ENCODE data around the gene OR2T34.
"Not testable (repeated sequence)": the region's sequence is repeated elsewhere in the genome, so short reads cannot be mapped to it uniquely, and the experiment has no call there.

OR2T34 gene

GRCh38 chr1:248576260-248576980 lies 1.9 kb upstream of the OR2T34 start (continued):
- TF ChIP-seq, protein P1, sequence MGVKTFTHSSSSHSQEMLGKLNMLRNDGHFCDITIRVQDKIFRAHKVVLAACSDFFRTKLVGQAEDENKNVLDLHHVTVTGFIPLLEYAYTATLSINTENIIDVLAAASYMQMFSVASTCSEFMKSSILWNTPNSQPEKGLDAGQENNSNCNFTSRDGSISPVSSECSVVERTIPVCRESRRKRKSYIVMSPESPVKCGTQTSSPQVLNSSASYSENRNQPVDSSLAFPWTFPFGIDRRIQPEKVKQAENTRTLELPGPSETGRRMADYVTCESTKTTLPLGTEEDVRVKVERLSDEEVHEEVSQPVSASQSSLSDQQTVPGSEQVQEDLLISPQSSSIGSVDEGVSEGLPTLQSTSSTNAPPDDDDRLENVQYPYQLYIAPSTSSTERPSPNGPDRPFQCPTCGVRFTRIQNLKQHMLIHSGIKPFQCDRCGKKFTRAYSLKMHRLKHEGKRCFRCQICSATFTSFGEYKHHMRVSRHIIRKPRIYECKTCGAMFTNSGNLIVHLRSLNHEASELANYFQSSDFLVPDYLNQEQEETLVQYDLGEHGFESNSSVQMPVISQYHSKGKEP (tag by site-specific recombination; IDR thresholded peaks at IDR 0.05) = no peak
- TF ChIP-seq ZNF704 (tag by site-specific recombination; IDR thresholded peaks at IDR 0.05) = no peak
- no peak for TF ChIP-seq KLF7 (tag by site-specific recombination; IDR thresholded peaks at IDR 0.05; ENCODE audit: borderline replicate concordance)
- TF ChIP-seq ZNF426 (tag by site-specific recombination; IDR thresholded peaks at IDR 0.05) = no peak
- no peak for TF ChIP-seq ZNF24 (tag by site-specific recombination; IDR thresholded peaks at IDR 0.05)
- no peak for TF ChIP-seq KLF16 (tag by site-specific recombination; IDR thresholded peaks at IDR 0.05)
- no peak for TF ChIP-seq GLIS2 (tag by site-specific recombination; IDR thresholded peaks at IDR 0.05)
- no peak for TF ChIP-seq ZNF302 (tag by site-specific recombination; IDR thresholded peaks at IDR 0.05; ENCODE audit: low read depth)
- TF ChIP-seq ZNF221 (tag by site-specific recombination; IDR thresholded peaks at IDR 0.05; ENCODE audit: borderline replicate concordance) = no peak
- no peak for TF ChIP-seq ZNF311 (tag by site-specific recombination; IDR thresholded peaks at IDR 0.05; ENCODE audit: borderline replicate concordance)

GRCh38 chr1:248573856-248574255 lies 701 bp downstream of the OR2T34 start:
- H3K4me1 ChIP-seq (ENCODE audit: control insufficient read depth, insufficient read depth, low read length); H3K27ac ChIP-seq (ENCODE audit: extremely low read depth, low read depth, low read length); H3K9me3 ChIP-seq (ENCODE audit: control insufficient read depth, insufficient read depth, low read depth, low read length); POLR2A ChIA-PET; H3K4me3 ChIP-seq (ENCODE audit: low read depth, low read length); H3K36me3 ChIP-seq (ENCODE audit: control insufficient read depth in 2 of 2, insufficient read depth in 1 of 2, low read length in 2 of 2); CTCF ChIA-PET: not testable (repeated sequence)

DNA sequence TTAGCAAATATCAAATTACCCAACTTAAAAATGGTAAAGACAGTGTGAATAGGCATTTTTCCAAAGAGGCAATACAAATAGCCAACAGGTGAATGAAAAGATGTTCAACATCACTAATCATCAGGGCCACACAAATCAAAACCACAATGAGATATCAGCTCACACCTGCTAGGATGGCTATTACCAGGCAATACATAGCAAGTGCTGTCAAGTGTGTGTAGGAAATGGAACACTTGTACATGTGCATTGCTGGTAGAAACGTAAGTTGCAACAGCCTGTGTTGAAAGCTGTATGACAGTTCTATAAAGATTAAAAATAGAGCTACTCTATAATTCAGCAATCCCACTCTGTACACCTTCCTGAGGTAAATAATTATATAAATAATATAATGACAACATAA lies 2.5 kb downstream of the OR2T34 start:
- H3K36me3 ChIP-seq (ENCODE audit: control insufficient read depth in 2 of 2, insufficient read depth in 1 of 2, low read length in 2 of 2); CTCF ChIA-PET; H3K9me3 ChIP-seq (ENCODE audit: control insufficient read depth, insufficient read depth, low read depth, low read length); H3K4me1 ChIP-seq (ENCODE audit: control insufficient read depth, insufficient read depth, low read length); POLR2A ChIA-PET; H3K4me3 ChIP-seq (ENCODE audit: low read depth, low read length); H3K27ac ChIP-seq (ENCODE audit: extremely low read depth, low read depth, low read length): not testable (repeated sequence)

DNA sequence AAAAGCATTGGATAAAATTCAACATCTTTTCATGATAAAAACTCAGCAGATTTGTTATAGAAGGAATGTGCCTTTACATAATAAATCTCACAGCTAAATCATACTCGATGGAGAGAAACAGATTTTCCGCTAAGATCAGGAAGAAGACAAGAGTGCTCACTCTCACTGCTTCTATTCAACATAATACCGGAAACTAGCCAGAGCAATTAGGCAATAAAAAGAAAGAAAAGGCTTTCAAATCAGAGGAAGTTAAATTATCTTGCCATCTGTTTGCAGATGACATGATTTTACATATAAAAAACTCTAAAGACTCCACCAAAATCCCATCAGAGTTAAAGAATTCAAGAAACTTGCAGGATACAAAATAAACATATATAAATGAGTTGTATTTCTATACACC lies 3.7 kb downstream of the OR2T34 start:
- H3K36me3 ChIP-seq (ENCODE audit: control insufficient read depth in 2 of 2, insufficient read depth in 1 of 2, low read length in 2 of 2); CTCF ChIA-PET; POLR2A ChIA-PET; H3K4me1 ChIP-seq (ENCODE audit: control insufficient read depth, insufficient read depth, low read length); H3K27ac ChIP-seq (ENCODE audit: extremely low read depth, low read depth, low read length); H3K4me3 ChIP-seq (ENCODE audit: low read depth, low read length); H3K9me3 ChIP-seq (ENCODE audit: control insufficient read depth, insufficient read depth, low read depth, low read length): not testable (repeated sequence)

GRCh38 chr1:248569049-248569448 lies 5.5 kb downstream of the OR2T34 start:
- POLR2A ChIA-PET; H3K9me3 ChIP-seq (ENCODE audit: control insufficient read depth, insufficient read depth, low read depth, low read length); H3K4me1 ChIP-seq (ENCODE audit: control insufficient read depth, insufficient read depth, low read length); CTCF ChIA-PET; H3K4me3 ChIP-seq (ENCODE audit: low read depth, low read length); H3K27ac ChIP-seq (ENCODE audit: extremely low read depth, low read depth, low read length); H3K36me3 ChIP-seq (ENCODE audit: control insufficient read depth in 2 of 2, insufficient read depth in 1 of 2, low read length in 2 of 2): not testable (repeated sequence)

DNA sequence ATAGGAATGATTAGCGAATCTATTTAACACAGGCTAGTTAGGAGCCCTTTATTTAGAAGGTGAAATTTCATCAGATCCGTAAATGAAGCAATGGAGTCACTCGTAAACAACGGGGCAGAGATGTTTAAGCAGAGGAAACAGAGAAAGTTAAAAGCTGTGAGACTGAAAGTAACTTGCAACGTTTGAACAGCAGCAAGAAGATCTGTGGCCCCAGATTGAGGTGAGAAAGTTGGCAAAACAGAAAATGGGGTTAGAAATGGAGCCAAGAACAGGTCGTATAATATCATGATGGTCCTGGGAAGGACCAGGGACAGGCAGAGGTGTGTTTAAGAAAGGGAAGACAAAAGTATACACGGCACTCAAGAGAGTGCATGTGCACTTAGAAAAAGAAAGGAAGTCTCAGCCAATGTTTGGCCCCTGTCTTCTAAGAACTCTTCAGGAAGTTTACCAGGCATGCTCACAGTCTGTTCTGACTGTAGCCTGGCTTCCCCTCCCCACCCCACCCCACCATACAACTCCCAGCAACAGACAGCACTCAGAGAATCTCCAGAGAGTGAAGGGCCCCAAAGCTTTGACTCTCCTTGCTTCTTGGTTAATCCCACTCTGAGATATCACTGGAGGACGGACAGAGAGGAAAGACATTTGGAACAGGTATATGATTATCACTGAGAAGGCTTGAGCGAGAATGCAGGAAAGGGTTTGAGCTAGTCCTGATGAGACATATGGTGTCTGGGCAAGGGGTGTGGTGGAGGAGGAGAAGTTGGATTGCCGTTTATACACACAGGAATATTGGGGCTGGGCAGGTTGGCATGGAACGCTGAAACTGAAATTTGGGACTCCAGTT lies 8.8 kb downstream of the OR2T34 start:
- H3K4me1 ChIP-seq (ENCODE audit: control insufficient read depth, insufficient read depth, low read length); H3K27ac ChIP-seq (ENCODE audit: extremely low read depth, low read depth, low read length); H3K36me3 ChIP-seq (ENCODE audit: control insufficient read depth in 2 of 2, insufficient read depth in 1 of 2, low read length in 2 of 2); POLR2A ChIA-PET; H3K9me3 ChIP-seq (ENCODE audit: control insufficient read depth, insufficient read depth, low read depth, low read length); CTCF ChIA-PET; H3K4me3 ChIP-seq (ENCODE audit: low read depth, low read length): not testable (repeated sequence)

DNA sequence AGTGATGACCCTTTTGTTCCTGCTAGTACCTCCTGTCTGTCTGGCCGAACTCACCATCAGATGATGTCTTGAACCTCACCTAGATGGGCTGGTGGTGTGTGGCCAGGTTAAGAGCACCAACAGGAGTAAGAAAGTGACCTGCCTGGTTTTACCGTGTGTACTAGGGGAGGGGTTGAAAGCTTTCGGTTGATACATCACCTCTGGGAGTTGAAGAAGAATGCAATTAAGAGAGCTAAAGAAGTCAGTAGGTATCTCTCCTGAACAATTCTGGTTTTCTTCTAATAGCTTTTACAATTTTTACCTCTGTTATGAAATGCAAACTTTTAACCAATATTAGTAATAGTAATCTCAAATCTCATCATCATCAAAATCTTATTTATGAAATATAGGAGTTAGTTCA lies 11.9 kb downstream of the OR2T34 start, which contains the start of gene OR2T29:
Gene OR2T29, minus strand, starts transcription at position 101 of the 400 bp plus-strand sequence. CDS start 3,281 bp downstream, outside the sequence.
- POLR2A ChIA-PET; H3K4me1 ChIP-seq (ENCODE audit: control insufficient read depth, insufficient read depth, low read length); H3K4me3 ChIP-seq (ENCODE audit: low read depth, low read length); H3K9me3 ChIP-seq (ENCODE audit: control insufficient read depth, insufficient read depth, low read depth, low read length); CTCF ChIA-PET; H3K36me3 ChIP-seq (ENCODE audit: control insufficient read depth in 2 of 2, insufficient read depth in 1 of 2, low read length in 2 of 2); H3K27ac ChIP-seq (ENCODE audit: extremely low read depth, low read depth, low read length): not testable (repeated sequence)

DNA sequence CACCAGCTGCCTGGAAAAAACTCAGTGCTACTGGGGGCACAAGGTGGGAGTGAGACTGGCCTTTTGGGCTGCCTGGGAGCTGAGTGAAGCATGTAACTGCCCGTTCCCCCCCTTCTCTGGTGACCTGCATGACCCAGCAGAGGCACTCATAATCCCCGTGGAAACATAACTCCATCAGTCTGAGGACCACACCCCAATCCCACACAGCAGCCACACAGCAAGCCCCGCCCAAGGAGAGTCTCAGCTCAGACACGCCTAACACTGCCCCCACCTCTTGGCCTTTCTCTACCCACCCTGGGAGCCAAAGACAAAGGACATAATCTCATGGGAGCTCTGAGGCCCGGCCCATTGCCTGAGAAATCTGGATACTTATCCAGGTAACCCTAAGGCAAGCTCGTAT lies 23.5 kb downstream of the OR2T34 start:
- H3K4me3 ChIP-seq (ENCODE audit: low read depth, low read length); H3K36me3 ChIP-seq (ENCODE audit: control insufficient read depth in 2 of 2, insufficient read depth in 1 of 2, low read length in 2 of 2); H3K4me1 ChIP-seq (ENCODE audit: control insufficient read depth, insufficient read depth, low read length); H3K27ac ChIP-seq (ENCODE audit: extremely low read depth, low read depth, low read length); CTCF ChIA-PET; H3K9me3 ChIP-seq (ENCODE audit: control insufficient read depth, insufficient read depth, low read depth, low read length); POLR2A ChIA-PET: not testable (repeated sequence)

Data from HEK293 (cell line).